Activated CD4-positive, alpha-beta memory T cell treated with anti-CD3 and anti-CD28 coated beads for 36 hours (primary cell): ENCODE data around the gene RNF41. TPM values are rescaled to one million over a fixed set of nuclear protein-coding genes. Genes with fewer than 3 reads are reported as not detected.
A peak's percentile ranks its signal among the peaks of the same experiment; 100 is the strongest.

Source experiments
- CTCF ChIA-PET: fragments of 350-600 bp; sonication (Branson Sonifier 250); formaldehyde crosslinking; loops from one replicate; lab custom pipeline; 2021; ENCODE audit warnings: antibody characterized with exemption, inconsistent platforms; lab: Charles Lee
- POLR2A ChIA-PET: fragments of 350-600 bp; sonication (Branson Sonifier 250); formaldehyde crosslinking; loops from one replicate; lab custom pipeline; 2021; ENCODE audit warnings: antibody characterized with exemption; lab: Charles Lee
- DNase-seq: peaks from one replicate; pipeline ENCODE4 v3.0.0-alpha.2; 2020
- H3K27ac Mint-ChIP-seq: one replicate; pipeline ENCODE4 v1.8.0; 2021; ENCODE audit warnings: mixed read lengths
- H3K27me3 Mint-ChIP-seq: one replicate; pipeline ENCODE4 v1.8.0; 2021; ENCODE audit warnings: mixed read lengths
- H3K36me3 Mint-ChIP-seq: one replicate; pipeline ENCODE4 v1.8.0; 2021; ENCODE audit warnings: mixed read lengths
- H3K4me1 Mint-ChIP-seq: one replicate; pipeline ENCODE4 v1.8.0; 2021; ENCODE audit warnings: low read depth, mixed read lengths
- H3K4me3 Mint-ChIP-seq: one replicate; pipeline ENCODE4 v1.8.0; 2021; ENCODE audit warnings: mild to moderate bottlenecking, mixed read lengths
- H3K9me3 Mint-ChIP-seq: one replicate; pipeline ENCODE4 v1.8.0; 2021; ENCODE audit warnings: mixed read lengths
- intact Hi-C: fragments of 100-400 bp; cut with micrococcal nuclease; formaldehyde crosslinking; loops from one replicate; pipeline ENCODE4 v1.15.1; 2023
- total RNA-seq, 2 experiments: library from RNA; stranded (reverse); gene quantifications; one replicate each; pipeline ENCODE4 v1.2.3, GENCODE V29; 2021

Gene RNF41
- total RNA-seq, 2 experiments from 2014 or later: 28.2 to 31.2 TPM

DNA sequence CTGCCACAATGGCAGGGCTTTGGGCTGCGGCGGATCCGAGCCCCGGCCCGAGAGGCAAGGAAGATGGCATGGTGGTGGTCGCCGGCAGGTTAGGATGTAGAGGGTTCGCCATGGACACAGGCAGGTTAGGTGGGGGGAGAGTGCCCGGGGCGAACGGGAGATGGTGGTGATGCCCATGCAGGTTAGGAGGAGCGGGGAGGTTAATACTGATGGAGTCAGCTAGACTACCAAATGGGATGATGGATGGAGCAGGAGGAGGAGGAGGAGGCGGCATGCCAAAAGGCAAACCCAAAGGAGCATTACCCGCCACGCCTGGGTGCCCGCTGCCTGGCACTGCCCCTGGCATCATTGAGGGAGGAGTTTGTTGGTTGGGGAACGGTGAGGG, 57.4 kb downstream of the RNF41 start:
- peaks cover 26% of the 10 kb centered on the region for H3K4me1 Mint-ChIP-seq
- no peaks in the 10 kb centered on the region for H3K9me3 Mint-ChIP-seq
- intact Hi-C loops: no loop called here
- peak overlapping the region; percentile 44 for H3K27ac Mint-ChIP-seq
- ChIA-PET CTCF (no interaction called here), POLR2A (no interaction called here)
- H3K36me3 Mint-ChIP-seq: peaks cover 60% of the 10 kb centered on the region
- H3K27me3 Mint-ChIP-seq: no peaks in the 10 kb centered on the region
- no peak for DNase-seq
- no peak overlapping the region for H3K4me3 Mint-ChIP-seq

DNA sequence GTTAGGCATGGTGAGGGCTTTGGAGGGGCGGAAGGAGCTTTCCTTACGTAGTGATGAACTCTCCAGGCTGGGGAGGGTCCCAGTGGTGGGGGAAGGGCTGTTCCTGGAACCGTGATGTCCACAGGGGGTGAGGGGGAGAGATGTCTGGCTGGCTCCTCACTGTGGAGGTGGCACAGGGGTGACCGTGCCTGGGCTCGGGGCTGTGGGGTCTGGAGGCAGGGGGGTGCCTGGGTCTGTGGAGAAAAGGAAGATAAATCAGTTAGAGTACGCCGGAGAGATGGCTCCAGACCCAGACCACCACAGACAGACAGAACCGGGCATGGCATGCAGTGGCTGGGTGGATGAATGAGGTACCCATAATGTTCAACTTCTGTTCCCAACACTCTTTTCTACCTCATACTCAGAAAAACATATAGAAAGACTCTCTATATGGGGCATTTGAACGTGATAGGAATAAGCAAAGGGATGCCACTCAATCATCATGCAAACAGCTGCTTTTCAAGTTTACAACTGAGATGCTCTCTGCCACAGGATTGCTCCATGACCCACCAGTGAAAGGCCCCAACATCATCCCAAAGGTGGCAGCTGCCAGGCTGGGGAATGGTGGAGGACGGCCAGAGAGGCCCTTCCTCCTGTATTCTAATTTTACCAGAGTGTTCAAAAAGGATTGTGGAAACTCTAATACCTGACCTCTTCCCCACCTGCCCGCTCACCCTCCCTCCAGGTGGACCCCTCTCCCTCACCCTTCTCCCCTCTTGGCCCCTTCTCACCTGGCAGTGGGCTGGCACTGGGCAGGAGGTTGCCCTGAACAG, 58.0 kb downstream of the RNF41 start:
- Mint-ChIP-seq H3K9me3 (no peaks in the 10 kb centered on the region), H3K4me1 (peaks cover 26% of the 10 kb centered on the region), H3K36me3 (peaks cover 64% of the 10 kb centered on the region), H3K27ac (peak overlapping the region; percentile 51), H3K27me3 (no peaks in the 10 kb centered on the region), H3K4me3 (no peak overlapping the region)
- intact Hi-C loops: no loop called here
- CTCF ChIA-PET: interaction anchor here (0.8 to 6.2 kb wide), 3 partner anchors 25 to 44 kb away, joined by 3 to 48 read pairs (median 46); partner anchors contain the start of genes ESYT1 and SMARCC2
- POLR2A ChIA-PET: interaction anchor here (0.9 to 4.5 kb wide), 7 partner anchors 8 to 45 kb away, joined by 3 to 19 read pairs (median 4); partner anchors contain the start of genes ESYT1 and ZC3H10
- DNase-seq: no peak

DNA sequence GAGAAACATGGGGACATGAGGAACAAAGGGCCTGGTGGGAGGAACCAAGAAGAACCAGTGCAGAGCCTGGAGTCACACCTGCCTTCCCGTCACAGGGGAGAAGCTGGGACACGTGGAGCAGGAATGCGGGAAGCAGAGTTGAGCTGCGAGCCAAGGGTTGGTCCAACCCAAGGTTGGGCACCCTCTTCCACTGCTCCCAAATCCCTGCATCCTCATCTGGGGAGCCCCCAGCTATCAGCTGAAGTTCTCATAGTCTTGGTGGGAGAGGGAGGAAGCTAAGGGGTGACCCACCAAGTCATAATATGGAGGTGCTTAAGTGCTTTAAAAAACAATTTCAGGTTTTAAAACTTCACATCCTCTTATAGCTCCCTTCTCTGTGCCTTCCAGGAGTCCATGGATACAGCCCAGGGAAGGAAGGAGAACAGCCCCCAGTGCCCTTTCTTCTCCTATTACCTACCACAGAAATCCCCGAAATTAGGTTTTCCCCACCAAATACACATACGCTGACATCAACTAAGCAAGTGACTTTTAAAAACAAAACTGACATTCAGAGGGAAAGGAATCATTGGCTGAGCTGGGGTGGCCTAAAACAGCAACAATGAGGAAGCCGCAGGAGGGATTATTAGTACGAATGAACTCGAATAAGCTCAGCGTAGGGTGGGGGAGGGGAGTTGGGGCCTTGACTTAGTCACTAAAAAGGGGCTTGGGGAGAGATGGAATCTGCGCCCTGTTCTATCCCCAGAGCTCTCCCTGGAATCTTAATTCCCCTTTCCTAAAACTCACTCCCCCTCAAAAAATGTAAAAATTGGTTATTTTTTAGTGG, 59.0 kb downstream of the RNF41 start:
- H3K27ac Mint-ChIP-seq: peak overlapping the region; percentile 44
- ChIA-PET POLR2A (interaction anchor here (0.9 to 4.5 kb wide), 7 partner anchors 9 to 44 kb away, joined by 3 to 19 read pairs (median 4); partner anchors contain the start of genes ESYT1 and ZC3H10), CTCF (interaction anchor here (0.6 to 6.2 kb wide), 7 partner anchors 11 to 361 kb away, joined by 3 to 48 read pairs (median 7); partner anchors contain the start of genes ESYT1, SMARCC2 and ZC3H10)
- intact Hi-C loops: no loop called here
- no peak for DNase-seq
- peaks cover 26% of the 10 kb centered on the region for H3K4me1 Mint-ChIP-seq
- peaks cover 65% of the 10 kb centered on the region for H3K36me3 Mint-ChIP-seq
- H3K27me3 Mint-ChIP-seq: no peaks in the 10 kb centered on the region
- no peak overlapping the region for H3K4me3 Mint-ChIP-seq
- no peaks in the 10 kb centered on the region for H3K9me3 Mint-ChIP-seq

DNA sequence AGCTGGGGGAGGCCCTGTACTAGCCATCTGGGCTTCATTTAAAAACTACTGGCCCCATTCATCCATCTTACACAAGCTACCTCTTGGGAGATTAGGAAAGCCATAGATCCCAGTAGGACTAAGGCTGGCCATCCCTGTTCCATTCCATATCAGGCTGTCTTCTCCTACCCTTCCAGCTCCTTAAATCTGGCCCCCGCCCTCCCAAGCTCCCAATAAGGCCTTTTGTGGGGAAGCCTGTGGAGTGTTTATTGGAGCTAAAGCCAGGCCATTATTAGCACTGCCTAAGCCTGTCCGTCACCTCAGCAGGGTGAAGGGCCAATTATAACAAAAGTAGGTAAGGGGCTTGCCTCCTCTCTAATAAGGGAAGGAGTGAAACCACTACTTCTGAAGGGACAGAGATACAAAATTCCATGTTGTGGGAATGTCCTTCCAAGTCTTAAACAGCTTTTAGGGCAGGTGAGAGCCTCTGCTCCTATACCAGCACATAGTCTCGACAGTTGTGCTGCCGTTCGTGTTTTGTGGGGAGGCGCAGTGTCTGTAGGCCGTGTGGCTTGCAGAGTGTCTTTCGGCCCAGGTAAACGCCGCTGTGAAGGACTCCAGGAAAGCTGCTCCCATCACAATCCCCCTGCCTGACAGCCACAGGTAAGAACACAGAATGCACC, 59.9 kb downstream of the RNF41 start:
- DNase-seq: no peak
- Mint-ChIP-seq H3K36me3 (peaks cover 63% of the 10 kb centered on the region), H3K4me3 (peak overlapping the region; percentile 95)

DNA sequence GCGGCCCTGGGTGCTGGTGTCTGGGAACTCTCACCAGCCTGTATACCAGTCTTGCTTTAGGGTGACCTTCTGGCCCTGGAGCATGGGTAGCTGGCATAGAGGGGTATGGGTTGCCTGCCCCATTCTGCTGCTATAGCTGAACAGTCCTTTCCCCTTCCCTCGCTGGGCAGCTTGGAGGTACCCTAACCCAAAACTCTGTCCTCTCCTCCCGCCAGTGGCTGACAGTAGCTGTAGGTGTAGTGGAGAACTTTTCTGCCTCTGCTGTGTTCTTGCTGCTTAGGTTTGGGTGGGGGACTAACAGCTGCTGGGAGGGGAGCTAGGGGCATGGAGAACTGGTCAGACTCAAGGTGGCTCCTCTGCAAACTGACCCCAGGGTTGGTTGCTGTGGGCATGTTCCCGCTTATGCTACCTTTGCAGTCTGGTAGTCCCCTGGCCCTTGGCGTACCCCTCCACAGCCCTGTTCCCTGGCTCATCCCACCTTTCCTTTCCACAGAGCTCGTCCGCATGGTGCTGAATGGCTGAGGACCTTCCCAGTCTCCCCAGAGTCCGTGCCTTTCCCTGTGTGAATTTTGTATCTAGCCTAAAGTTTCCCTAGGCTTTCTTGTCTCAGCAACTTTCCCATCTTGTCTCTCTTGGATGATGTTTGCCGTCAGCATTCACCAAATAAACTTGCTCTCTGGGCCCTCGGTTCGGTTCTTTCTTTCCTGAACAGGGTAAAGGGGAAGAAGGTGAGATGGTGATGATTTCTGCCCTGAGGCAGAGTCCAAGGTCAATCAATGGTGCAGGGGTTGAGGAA, 60.6 kb downstream of the RNF41 start:
- H3K9me3 Mint-ChIP-seq: no peaks in the 10 kb centered on the region
- no peak for DNase-seq
- H3K4me1 Mint-ChIP-seq: peaks cover 32% of the 10 kb centered on the region
- POLR2A ChIA-PET: interaction anchor here (0.8 to 4.5 kb wide), 7 partner anchors 8 to 43 kb away, joined by 3 to 19 read pairs (median 6); partner anchors contain the start of genes ESYT1, MYL6B, SMARCC2 and ZC3H10
- H3K27ac Mint-ChIP-seq: peak overlapping the region; percentile 98
- peaks cover 63% of the 10 kb centered on the region for H3K36me3 Mint-ChIP-seq
- no peaks in the 10 kb centered on the region for H3K27me3 Mint-ChIP-seq
- CTCF ChIA-PET: interaction anchor here (0.6 to 6.2 kb wide), 7 partner anchors 9 to 1308 kb away, joined by 3 to 48 read pairs (median 7); partner anchors contain the start of genes ESYT1, MYL6B, SMARCC2 and ZC3H10
- intact Hi-C loops: loop anchor here (1.0 kb wide), 1 partner anchor 9 kb away; the partner anchor contains the start of gene MYL6B
- H3K4me3 Mint-ChIP-seq: peak overlapping the region; percentile 95

More for the DNA sequence above, 59.9 kb downstream of the RNF41 start:
- Mint-ChIP-seq H3K27me3 (no peaks in the 10 kb centered on the region), H3K27ac (peak overlapping the region; percentile 98), H3K4me1 (peaks cover 32% of the 10 kb centered on the region), H3K9me3 (no peaks in the 10 kb centered on the region)
- ChIA-PET CTCF (interaction anchor here (0.6 to 6.2 kb wide), 6 partner anchors 10 to 115 kb away, joined by 3 to 48 read pairs (median 10); partner anchors contain the start of genes ESYT1, SMARCC2 and ZC3H10), POLR2A (interaction anchor here (1.0 to 4.5 kb wide), 9 partner anchors 10 to 44 kb away, joined by 3 to 19 read pairs (median 6); partner anchors contain the start of genes ESYT1, MYL6B, SMARCC2 and ZC3H10)
- intact Hi-C loops: no loop called here

DNA sequence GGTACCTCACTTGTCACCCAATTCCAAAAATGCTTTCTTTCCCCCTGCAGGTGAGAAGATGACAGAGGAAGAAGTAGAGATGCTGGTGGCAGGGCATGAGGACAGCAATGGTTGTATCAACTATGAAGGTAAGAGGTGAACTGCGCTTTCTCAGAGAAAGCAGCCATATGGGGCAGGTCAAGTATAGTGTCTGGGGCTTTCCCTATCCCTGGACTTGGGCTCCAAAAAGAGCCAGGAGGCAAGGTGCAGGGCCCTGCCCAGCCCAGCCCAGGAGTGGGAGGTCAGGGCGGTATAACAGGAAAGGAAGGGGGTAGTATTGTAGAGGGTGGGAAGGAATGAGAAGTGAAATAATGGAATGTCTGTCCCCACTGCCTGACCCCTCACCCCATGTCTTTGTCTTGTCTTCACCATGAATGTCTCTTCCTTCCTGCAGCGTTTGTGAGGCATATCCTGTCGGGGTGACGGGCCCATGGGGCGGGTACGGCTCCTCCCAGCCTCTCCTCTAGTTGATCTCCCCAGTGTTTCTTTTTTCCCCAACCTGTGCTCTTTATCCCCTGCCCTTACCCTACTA, 61.4 kb downstream of the RNF41 start:
- peaks cover 64% of the 10 kb centered on the region for H3K36me3 Mint-ChIP-seq
- POLR2A ChIA-PET: interaction anchor here (0.6 to 4.5 kb wide), 6 partner anchors 9 to 44 kb away, joined by 3 to 19 read pairs (median 12); partner anchors contain the start of genes ESYT1, MYL6B, SMARCC2 and ZC3H10
- peak; percentile 79 for DNase-seq
- peak overlapping the region; percentile 98 for H3K27ac Mint-ChIP-seq
- CTCF ChIA-PET: interaction anchor here (0.6 to 6.2 kb wide), 5 partner anchors 8 to 1309 kb away, joined by 3 to 48 read pairs (median 14); partner anchors contain the start of genes ESYT1, MYL6B, SMARCC2 and ZC3H10
- peaks cover 35% of the 10 kb centered on the region for H3K4me1 Mint-ChIP-seq
- intact Hi-C loops: loop anchor here (1.0 kb wide), 1 partner anchor 8 kb away; the partner anchor contains the start of gene MYL6B
- no peaks in the 10 kb centered on the region for H3K9me3 Mint-ChIP-seq
- peak overlapping the region; percentile 95 for H3K4me3 Mint-ChIP-seq
- no peaks in the 10 kb centered on the region for H3K27me3 Mint-ChIP-seq

DNA sequence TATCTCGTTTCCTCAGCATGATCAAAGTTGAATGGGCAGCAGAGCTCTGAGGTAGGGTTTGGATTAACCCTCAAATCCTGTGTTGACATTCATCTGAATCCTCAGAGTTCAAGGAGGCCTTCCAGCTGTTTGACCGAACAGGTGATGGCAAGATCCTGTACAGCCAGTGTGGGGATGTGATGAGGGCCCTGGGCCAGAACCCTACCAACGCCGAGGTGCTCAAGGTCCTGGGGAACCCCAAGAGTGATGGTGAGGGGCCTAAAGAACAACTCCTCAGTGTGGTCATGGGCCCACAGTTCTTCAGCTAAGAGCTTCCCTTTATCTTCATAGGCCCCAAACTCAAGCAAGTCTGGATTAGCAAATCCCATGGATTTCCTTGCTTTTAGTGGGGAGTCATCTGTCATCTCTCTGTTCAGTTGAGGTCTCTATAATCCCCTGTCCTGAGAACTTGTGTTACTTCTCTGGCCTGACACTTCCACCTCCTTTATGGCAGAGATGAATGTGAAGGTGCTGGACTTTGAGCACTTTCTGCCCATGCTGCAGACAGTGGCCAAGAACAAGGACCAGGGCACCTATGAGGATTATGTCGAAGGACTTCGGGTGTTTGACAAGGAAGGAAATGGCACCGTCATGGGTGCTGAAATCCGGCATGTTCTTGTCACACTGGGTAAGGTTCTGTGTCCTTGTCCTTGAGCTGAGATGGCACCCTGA, 62.1 kb downstream of the RNF41 start:
- H3K27ac Mint-ChIP-seq: peak overlapping the region; percentile 98
- intact Hi-C loops: loop anchor here (1.0 to 2.0 kb wide), 2 partner anchors 7 to 141 kb away; partner anchors contain the start of genes CS and MYL6B
- peaks cover 35% of the 10 kb centered on the region for H3K4me1 Mint-ChIP-seq
- peaks cover 64% of the 10 kb centered on the region for H3K36me3 Mint-ChIP-seq
- CTCF ChIA-PET: interaction anchor here (1.4 to 6.2 kb wide), 6 partner anchors 29 to 62 kb away, joined by 4 to 48 read pairs (median 10); partner anchors contain the start of genes ESYT1, RNF41, RPL41 and SMARCC2
- H3K27me3 Mint-ChIP-seq: no peaks in the 10 kb centered on the region
- POLR2A ChIA-PET: interaction anchor here (0.6 to 4.5 kb wide), 9 partner anchors 10 to 43 kb away, joined by 3 to 19 read pairs (median 10); partner anchors contain the start of genes ESYT1, SMARCC2 and ZC3H10
- no peaks in the 10 kb centered on the region for H3K9me3 Mint-ChIP-seq
- peak overlapping the region; percentile 95 for H3K4me3 Mint-ChIP-seq
- DNase-seq: no peak

DNA sequence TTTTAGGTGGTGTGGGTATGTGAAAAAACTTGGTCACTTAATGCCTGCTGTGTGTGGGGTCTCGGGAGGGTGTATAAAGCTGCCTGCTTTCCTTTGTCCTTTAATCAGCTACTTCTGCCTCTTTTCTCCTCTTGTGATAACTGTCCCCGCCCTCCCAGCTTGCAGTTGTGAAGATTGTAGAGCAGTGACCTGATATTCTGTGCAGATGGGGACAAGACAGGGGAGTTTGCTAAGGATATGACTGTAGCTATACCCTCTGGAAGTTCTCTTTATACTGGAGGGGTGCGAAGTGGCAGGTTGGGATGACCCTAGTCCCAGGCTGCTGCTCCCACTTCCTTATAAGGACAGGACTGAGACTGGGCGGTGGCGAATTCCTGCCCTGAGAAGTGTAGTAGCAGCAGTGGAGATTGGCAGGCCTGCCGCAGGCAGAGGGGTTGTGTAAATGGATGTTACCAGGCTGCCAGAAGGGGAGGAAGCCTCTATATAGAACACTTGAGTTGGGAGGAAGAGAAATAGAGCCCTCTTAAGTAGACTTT, 62.7 kb downstream of the RNF41 start:
- peak overlapping the region; percentile 95 for H3K4me3 Mint-ChIP-seq
- intact Hi-C loops: loop anchor here (1.0 to 2.0 kb wide), 4 partner anchors 33 to 179 kb away; partner anchors contain the start of genes CS, IL23A and ZC3H10
- H3K27me3 Mint-ChIP-seq: no peaks in the 10 kb centered on the region
- H3K36me3 Mint-ChIP-seq: peaks cover 59% of the 10 kb centered on the region
- ChIA-PET POLR2A (interaction anchor here (0.7 to 2.4 kb wide), 6 partner anchors 9 to 41 kb away, joined by 3 to 17 read pairs (median 13); partner anchors contain the start of genes ESYT1, SMARCC2 and ZC3H10), CTCF (interaction anchor here (1.4 to 6.2 kb wide), 6 partner anchors 30 to 63 kb away, joined by 4 to 48 read pairs (median 10); partner anchors contain the start of genes ESYT1, RNF41, RPL41 and SMARCC2)
- H3K9me3 Mint-ChIP-seq: no peaks in the 10 kb centered on the region
- H3K4me1 Mint-ChIP-seq: peaks cover 37% of the 10 kb centered on the region
- DNase-seq: peak; percentile 42
- H3K27ac Mint-ChIP-seq: peak overlapping the region; percentile 98
